Hematopoietic multipotent progenitor cell treated with erythropoietin and hydrocortisone succinate and interleukin-3 and kit ligand, for 15 days (in vitro differentiated cells): ENCODE results near the gene GPR37.

Experiments used
- DNase-seq: peaks from one replicate; pipeline ENCODE4 v3.0.0-alpha.2; 2015; ENCODE audit warnings: low spot score

GPR37 gene

DNA sequence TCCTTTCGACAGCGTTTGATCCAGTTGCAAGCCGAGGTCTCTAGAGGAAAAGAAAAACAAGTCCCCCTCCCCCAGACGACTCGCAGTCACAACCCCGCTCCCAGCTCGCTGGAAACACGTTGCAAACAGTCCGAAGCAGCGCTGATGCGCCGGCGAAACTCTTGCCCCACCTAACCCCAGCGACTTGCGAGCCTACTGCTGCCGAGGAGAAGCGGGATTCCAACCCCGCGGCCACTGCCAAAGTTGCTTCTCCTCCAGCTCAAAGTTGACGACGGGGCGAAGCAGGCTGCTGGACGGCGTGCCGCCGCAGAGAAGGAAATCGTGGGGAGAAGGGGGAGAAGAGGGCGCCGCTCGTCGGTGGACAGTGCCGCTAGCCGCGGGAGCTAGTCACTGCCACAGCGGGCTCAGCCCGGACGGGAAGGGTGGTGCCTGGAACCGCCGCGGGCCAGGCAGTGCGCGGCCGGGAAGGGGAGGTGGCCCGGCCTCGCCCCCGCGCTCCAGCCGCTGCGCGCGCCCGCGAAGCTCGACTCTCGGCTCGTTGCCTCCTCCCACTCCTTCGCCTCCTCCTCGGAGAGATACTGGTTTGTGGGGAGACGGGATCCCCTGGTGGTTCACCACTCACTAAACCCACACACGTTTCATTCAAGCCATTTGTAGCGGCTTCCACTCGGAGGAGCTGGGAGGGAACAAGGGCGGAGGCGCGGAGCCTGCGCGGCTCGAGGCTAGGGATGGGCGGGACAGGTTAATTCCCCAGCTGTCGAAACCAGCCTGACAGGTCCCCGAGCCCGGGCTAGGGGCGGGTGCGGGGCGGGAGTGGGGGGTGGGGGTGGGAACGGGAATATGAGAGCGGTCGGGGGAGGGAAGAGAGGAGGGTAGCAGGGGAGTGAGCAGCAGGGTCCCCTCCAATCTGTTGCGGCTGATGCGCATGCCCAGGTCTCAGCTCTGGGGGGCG, at the start of gene GPR37:
Gene GPR37 (minus strand): TSS at position 392 of the 952 bp plus-strand sequence. CDS start 816 bp downstream, outside the sequence.
- no peak for DNase-seq

GRCh38 chr7:124813994-124814798, 48.6 kb upstream of the GPR37 start:
- no peak for DNase-seq

DNA sequence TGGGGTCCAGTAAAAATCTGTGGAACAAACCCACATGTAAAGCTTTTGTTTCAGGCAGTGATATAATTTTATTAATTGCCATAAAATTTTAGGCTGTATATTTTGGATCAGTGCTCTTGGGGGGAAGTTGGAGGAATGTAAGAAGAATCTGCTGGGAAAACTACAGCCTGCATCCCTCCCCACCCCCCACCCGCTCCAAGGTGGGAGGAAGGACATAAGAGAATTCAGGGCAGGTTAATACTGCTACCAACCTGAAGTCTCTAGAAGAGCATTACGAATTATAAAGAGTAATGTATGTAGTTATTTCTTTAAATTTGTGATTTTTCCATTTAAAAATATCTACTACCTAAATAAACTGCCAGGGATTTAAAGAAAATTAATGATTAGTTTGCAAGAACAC, 47.2 kb upstream of the GPR37 start:
- no peak for DNase-seq

GRCh38 chr7:124811341-124811740, 45.7 kb upstream of the GPR37 start:
- DNase-seq: no peak

DNA sequence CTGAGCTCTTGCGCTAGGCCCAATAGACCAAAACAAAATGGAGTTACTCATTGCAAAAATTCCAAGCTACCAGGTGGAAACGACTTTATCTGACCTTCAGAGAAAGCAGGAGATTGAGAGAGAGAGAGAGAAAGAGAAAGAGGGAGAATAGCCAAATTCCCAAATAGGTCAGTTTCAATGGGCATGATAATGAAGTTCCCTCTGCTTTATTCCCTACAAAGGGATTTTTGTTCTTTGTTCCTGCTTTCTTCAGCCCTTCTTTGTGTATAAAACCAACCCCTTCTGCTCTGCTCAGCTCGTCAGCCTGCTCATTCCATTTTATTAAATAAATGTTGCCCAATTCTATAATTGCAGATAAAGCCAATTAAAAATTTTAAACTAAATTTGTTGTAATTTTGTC, 45.0 kb upstream of the GPR37 start:
- DNase-seq: no peak

- no peak for DNase-seq
These were observed 42.6 kb upstream of the GPR37 start for GRCh38 chr7:124808206-124808605.

- no peak for DNase-seq
These were observed 35.8 kb upstream of the GPR37 start for GRCh38 chr7:124801330-124801895.

DNA sequence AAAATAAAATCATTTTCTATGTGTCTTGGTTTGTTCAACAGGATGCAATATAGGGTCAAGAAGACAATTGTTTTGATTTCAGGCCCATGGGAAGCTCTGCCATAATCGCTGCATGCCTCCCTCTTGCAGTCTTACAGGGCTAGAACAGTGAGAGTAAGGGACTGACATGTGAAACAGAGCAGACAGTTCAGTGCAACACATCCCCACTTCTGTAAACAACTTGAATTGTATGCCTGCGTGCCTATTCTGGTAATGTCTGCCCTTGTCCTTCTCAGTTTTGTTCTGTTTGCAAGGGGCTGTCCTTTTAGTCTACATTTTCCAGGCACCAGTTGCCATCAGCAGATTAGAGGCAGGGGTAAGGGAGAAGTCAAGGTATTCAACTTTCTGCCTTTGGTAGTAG, 34.8 kb upstream of the GPR37 start:
- no peak for DNase-seq

- no peak for DNase-seq
These were observed 33.9 kb upstream of the GPR37 start for GRCh38 chr7:124799448-124799847.

DNA sequence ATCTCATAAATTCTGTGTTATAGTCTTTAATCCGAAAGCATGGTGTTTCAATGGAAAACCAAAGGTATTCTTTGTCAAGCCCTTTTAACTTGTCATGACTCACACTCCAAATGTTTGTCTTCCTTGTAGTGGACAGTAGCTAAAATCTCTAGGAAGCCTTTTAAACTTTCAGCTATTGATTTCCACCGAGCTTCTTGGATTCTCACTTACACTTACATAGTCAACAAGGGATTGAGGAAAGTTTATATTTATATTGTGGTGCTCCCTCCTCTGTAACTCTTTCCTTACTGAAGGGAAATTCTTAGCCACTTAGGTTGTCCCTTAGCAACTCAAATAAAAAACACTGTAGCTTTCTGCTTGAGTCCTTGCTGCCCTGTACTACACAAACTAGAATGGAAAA, 31.2 kb upstream of the GPR37 start:
- no peak for DNase-seq

GRCh38 chr7:124792696-124793095, 27.1 kb upstream of the GPR37 start:
- DNase-seq: no peak

- no peak for DNase-seq
These were observed 26.4 kb upstream of the GPR37 start for GRCh38 chr7:124792002-124792401.

DNA sequence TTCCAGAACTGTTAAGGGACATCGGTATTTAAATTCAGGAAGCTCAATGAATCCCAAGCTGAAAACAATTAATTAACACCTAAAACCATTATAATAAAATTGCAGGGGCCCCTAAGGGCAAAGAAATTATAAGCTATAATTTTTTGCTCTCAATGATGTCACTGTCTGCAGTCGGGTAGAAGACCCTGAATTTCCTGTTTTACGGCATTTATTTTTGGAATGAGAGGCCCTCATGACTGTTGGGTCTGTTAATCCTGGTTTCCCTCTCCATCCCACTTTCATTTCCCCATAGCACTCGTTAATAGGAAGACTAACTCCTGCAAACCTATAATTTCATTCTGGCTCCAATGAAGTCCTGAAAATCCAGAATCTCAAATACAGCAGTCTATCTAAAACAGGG, 25.8 kb upstream of the GPR37 start:
- no peak for DNase-seq

DNA sequence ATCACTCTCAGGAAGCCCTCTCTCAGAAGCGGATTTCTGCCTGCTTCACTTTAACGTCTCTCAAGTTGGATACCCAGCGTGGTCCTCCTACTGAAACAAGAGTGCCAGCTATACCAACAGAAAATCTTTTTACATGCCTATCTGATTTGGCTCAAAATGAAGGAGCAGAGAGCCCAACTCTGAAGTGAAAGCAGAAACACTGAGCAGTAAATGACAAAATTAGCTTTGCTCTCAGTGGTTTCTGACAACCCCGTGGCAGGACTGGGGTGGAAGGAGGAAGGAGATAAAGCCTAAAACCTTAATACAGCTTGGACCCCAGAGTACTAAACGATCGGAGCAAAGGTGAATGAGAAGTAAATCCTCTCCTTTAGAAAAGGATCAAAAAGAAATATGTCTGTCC, 25.1 kb upstream of the GPR37 start:
- DNase-seq: no peak

DNA sequence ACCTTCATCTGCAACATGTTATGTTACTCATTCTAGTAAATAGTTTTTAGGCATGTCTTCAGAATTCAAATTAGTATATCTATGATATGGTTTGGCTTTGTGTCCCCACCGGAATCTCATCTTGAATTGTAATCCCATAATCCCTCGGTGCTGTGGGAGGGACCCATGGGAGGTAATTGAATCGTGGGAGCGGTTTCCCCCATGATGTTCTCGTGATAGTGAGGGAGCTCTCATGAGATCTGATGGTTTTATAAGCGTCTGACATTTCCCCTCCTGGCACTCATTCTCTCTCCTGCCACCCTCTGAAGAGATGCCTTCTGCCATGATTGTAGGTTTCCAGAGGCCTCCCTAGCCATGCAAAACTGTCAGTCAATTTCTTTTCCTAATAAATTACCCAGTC, 20.4 kb upstream of the GPR37 start:
- no peak for DNase-seq

GRCh38 chr7:124784879-124785818, 19.6 kb upstream of the GPR37 start:
- DNase-seq: no peak

DNA sequence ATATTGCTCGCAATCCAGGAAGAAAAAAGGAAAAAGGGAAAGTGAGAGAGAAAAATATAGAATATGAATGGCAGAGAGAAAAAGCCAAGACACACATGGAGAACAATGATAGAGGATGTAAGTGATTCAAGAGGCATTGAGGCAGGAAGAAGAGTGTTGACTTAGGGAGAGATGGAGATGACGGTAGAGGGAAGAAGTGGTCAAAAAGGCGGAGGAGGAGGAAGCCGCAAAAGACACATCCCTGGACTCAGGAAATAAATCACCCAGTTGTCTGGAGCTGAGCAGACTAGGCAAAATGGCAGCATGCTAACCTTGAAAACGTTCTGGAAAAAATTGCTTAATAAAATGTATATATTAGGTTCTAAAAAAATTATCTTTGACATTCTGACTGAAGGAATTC, 17.7 kb upstream of the GPR37 start:
- DNase-seq: no peak

DNA sequence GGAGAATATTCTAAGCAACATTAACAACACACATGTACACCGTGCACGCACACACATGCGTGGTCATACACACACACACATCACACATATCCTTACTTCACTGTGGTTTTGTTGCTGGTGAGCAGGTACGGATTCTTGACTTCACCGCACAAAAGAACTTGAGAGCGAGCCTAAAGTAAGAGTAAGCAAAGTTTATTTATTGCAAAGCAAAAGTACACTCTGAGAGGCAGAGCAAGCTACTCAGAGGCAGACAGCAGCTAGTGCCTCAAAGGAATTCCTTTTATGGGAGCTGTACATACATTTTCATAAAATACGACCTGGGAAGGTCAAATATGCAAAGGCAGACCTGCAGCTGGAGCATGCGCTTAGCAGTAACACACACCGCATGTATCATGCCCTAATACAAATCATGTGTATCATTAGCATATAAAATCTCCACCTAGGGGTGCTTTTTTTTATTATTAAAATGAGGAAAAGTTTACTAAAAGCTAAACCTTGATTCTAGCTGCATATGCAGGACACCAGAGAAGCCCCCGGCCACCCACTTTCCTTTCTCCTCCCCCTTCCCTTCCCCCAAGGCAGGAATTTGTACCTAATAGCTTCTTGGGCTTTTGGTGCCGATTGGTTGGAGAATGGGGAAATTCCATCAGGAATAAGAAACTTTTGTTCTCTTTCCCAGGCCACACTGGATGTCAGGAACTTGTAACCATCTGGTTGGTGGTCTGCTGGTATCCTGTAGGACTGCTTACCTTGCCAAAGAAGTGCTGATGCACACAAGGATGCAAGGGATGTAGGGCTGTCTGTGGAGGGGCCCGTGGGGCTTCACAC, 16.5 kb upstream of the GPR37 start:
- no peak for DNase-seq

- DNase-seq: no peak
These were observed 15.8 kb upstream of the GPR37 start for GRCh38 chr7:124781418-124781817.

DNA sequence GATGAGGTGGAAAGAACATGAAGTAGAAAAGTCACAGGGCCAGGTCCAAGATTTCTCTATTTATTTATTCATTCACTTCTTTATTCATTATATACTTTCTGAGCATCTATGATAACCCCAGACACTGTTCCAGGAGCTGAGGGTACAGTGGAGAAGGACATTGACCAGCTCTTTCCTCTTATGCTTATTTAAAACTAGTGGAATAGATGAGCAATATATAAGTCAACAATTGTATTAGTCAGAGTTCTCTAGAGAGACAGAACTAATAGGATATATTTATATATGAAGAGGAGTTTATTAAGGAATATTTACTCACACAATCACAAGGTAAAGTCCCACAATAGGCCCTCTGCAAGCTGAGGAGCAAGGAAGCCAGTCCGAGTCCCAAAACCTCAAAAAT, 15.0 kb upstream of the GPR37 start:
- no peak for DNase-seq

GRCh38 chr7:124780056-124780455, 14.5 kb upstream of the GPR37 start:
- no peak for DNase-seq
